OCI-LY1 (cell line): Measurements from ENCODE around the gene ADAMTSL3.

Source experiments
- H2AFZ ChIP-seq: fragments of 200-600 bp; sonication (generic), shearing (Covaris generic); 2 replicates; pipeline ENCODE4 v1.6.0; 2014; ENCODE audit warnings: antibody characterized with exemption, mild to moderate bottlenecking, low read length
- H3F3A ChIP-seq: fragments of 200-600 bp; sonication (generic), shearing (Covaris generic); 2 replicates; pipeline ENCODE4 v1.6.0; 2014; ENCODE audit warnings: mild to moderate bottlenecking, antibody characterized with exemption, low read length, moderate library complexity; ENCODE audit not compliant: insufficient read depth
- H3K27ac ChIP-seq: fragments of 200-600 bp; sonication (generic); 2 replicates; pipeline ENCODE4 v1.5.1; 2014; ENCODE audit warnings: low read length, mixed run types, mild to moderate bottlenecking, low read depth; ENCODE audit not compliant: poor library complexity, severe bottlenecking
- H3K27me3 ChIP-seq: fragments of 200-600 bp; sonication (generic); 2 replicates; pipeline ENCODE4 v1.6.0; 2014; ENCODE audit warnings: antibody characterized with exemption, mild to moderate bottlenecking, low read length, moderate library complexity; ENCODE audit not compliant: insufficient read depth
- H3K36me3 ChIP-seq: fragments of 200-600 bp; sonication (generic); 2 replicates; pipeline ENCODE4 v1.6.1; 2014; ENCODE audit warnings: mild to moderate bottlenecking, antibody characterized with exemption, low read length, moderate library complexity, mixed read lengths; ENCODE audit not compliant: insufficient read depth
- H3K4me1 ChIP-seq: fragments of 200-600 bp; sonication (generic); 2 replicates; pipeline ENCODE4 v1.5.1; 2014; ENCODE audit warnings: mild to moderate bottlenecking, low read length, moderate library complexity; ENCODE audit not compliant: insufficient read depth, severe bottlenecking
- H3K4me2 ChIP-seq: fragments of 200-600 bp; sonication (generic), shearing (Covaris generic); 2 replicates; pipeline ENCODE4 v1.6.1; 2014; ENCODE audit warnings: low read length
- H3K4me3 ChIP-seq: fragments of 200-600 bp; sonication (generic); 2 replicates; pipeline ENCODE4 v1.5.1; 2014; ENCODE audit warnings: low read length, low read depth, mild to moderate bottlenecking, mixed read lengths; ENCODE audit not compliant: poor library complexity, severe bottlenecking
- H3K79me2 ChIP-seq: fragments of 200-600 bp; shearing (Covaris generic); 2 replicates; pipeline ENCODE4 v1.6.1; 2016; ENCODE audit warnings: mixed run types, low read length, mixed read lengths; ENCODE audit not compliant: insufficient read depth
- H3K9ac ChIP-seq: fragments of 200-600 bp; sonication (generic), shearing (Covaris generic); 2 replicates; pipeline ENCODE4 v1.6.1; 2014; ENCODE audit warnings: mild to moderate bottlenecking, low read length, mixed read lengths
- H3K9me2 ChIP-seq: fragments of 200-600 bp; sonication (generic), shearing (Covaris generic); 2 replicates; pipeline ENCODE4 v1.6.1; 2014; ENCODE audit warnings: low read depth, mild to moderate bottlenecking, low read length, mixed read lengths
- H3K9me3 ChIP-seq: fragments of 200-600 bp; shearing (Covaris generic); 2 replicates; pipeline ENCODE4 v1.6.1; 2014; ENCODE audit warnings: low read length, mixed read lengths
- H4K20me1 ChIP-seq: fragments of 200-600 bp; sonication (generic), shearing (Covaris generic); 2 replicates; pipeline ENCODE4 v1.6.0; 2016; ENCODE audit warnings: mild to moderate bottlenecking, low read length; ENCODE audit not compliant: insufficient read depth
- EZH2 ChIP-seq: fragments of 200-600 bp; sonication (generic), shearing (Covaris generic); IDR thresholded peaks from 2 replicates; pipeline ENCODE4 v1.8.0; 2017; ENCODE audit warnings: borderline replicate concordance, mixed run types, mild to moderate bottlenecking, antibody characterized with exemption, low read length, moderate library complexity, mixed read lengths
- TF ChIP-seq, protein P1 (sequence below): fragments of 200-600 bp; sonication (generic), shearing (Covaris generic); IDR thresholded peaks from 2 replicates; pipeline ENCODE4 v1.5.1; 2017; ENCODE audit warnings: mild to moderate bottlenecking, antibody characterized with exemption, low read length, moderate library complexity, mixed read lengths

Gene ADAMTSL3

DNA sequence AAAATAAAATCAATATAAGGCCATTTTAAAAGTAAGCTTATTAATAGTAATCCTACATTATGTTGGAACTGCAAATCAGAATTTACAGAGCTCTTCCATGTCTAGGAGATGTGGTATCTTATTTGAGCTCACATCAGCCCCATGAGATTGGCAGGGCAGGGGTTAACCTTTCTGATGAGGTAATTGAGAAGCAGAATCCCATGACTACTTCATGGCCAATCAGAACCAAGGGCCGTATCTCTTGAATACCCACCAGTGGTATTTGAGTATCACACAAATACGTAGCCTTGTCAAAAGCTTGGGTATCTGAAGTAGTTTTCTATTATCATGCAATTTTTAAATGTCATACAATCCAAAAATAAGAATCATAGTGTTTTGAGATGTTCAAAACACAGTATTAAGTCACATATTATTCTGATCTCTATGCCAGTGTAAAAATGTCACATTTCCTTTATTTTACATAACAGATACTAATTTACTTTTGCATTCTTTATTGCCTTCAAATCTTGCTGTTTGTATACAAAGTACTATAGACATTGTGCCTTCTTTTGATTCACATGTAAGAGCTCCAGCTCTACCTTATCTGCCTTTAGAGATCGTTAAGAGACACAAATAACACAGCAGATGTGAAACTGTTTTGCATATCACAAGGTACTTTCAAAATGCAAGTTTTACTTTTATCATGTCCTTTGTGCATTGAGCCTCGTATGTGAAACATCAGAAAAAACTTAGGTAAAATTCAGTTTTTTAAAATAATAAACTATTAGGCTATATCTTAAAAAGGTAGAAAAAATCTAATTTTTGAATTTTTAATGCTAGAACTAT lies 329.9 kb downstream of the ADAMTSL3 start:
- H3K27me3 ChIP-seq, result no peaks in the 10 kb centered on the region
- H3K4me3 ChIP-seq, result no peak overlapping the region
- H2AFZ ChIP-seq, result no peak overlapping the region
- H3K4me1 ChIP-seq, result peaks cover 7% of the 10 kb centered on the region
- no peak overlapping the region for H3K27ac ChIP-seq
- H3K9me2 ChIP-seq, result no peaks in the 10 kb centered on the region
- H3K9ac ChIP-seq, result no peak overlapping the region
- H4K20me1 ChIP-seq, result no peaks in the 10 kb centered on the region
- TF ChIP-seq EZH2, result no peak
- TF ChIP-seq, protein P1, sequence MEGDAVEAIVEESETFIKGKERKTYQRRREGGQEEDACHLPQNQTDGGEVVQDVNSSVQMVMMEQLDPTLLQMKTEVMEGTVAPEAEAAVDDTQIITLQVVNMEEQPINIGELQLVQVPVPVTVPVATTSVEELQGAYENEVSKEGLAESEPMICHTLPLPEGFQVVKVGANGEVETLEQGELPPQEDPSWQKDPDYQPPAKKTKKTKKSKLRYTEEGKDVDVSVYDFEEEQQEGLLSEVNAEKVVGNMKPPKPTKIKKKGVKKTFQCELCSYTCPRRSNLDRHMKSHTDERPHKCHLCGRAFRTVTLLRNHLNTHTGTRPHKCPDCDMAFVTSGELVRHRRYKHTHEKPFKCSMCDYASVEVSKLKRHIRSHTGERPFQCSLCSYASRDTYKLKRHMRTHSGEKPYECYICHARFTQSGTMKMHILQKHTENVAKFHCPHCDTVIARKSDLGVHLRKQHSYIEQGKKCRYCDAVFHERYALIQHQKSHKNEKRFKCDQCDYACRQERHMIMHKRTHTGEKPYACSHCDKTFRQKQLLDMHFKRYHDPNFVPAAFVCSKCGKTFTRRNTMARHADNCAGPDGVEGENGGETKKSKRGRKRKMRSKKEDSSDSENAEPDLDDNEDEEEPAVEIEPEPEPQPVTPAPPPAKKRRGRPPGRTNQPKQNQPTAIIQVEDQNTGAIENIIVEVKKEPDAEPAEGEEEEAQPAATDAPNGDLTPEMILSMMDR, result no peak
- H3K9me3 ChIP-seq, result no peaks in the 10 kb centered on the region
- H3F3A ChIP-seq, result no peaks in the 10 kb centered on the region
- H3K36me3 ChIP-seq, result no peaks in the 10 kb centered on the region
- H3K79me2 ChIP-seq, result no peaks in the 10 kb centered on the region
- 0 out of 2 replicates have a peak overlapping the region, but pooled peaks have one; percentile 17 for H3K4me2 ChIP-seq

- H3K79me2 ChIP-seq, result no peaks in the 10 kb centered on the region
- no peaks in the 10 kb centered on the region for H3F3A ChIP-seq
- H3K27ac ChIP-seq, result no peak overlapping the region
- H3K9me2 ChIP-seq, result no peaks in the 10 kb centered on the region
- peaks cover 7% of the 10 kb centered on the region for H3K4me1 ChIP-seq
- H2AFZ ChIP-seq, result no peak overlapping the region
- H3K9me3 ChIP-seq, result no peaks in the 10 kb centered on the region
- no peaks in the 10 kb centered on the region for H3K36me3 ChIP-seq
- TF ChIP-seq, protein P1, result no peak
- TF ChIP-seq EZH2, result no peak
- no peaks in the 10 kb centered on the region for H4K20me1 ChIP-seq
- H3K4me2 ChIP-seq, result no peak overlapping the region
- H3K27me3 ChIP-seq, result no peaks in the 10 kb centered on the region
- H3K9ac ChIP-seq, result no peak overlapping the region
- H3K4me3 ChIP-seq, result no peak overlapping the region
Measured at GRCh38 chr15:83984601-83985000, 330.7 kb downstream of the ADAMTSL3 start.

- no peak overlapping the region for H3K27ac ChIP-seq
- TF ChIP-seq, protein P1, result no peak
- no peak for TF ChIP-seq EZH2
- no peaks in the 10 kb centered on the region for H3K9me2 ChIP-seq
- no peak overlapping the region for H3K9ac ChIP-seq
- no peak overlapping the region for H3K4me2 ChIP-seq
- H4K20me1 ChIP-seq, result no peaks in the 10 kb centered on the region
- no peaks in the 10 kb centered on the region for H3K79me2 ChIP-seq
- H3K27me3 ChIP-seq, result no peaks in the 10 kb centered on the region
- H3K36me3 ChIP-seq, result no peaks in the 10 kb centered on the region
- no peak overlapping the region for H2AFZ ChIP-seq
- no peaks in the 10 kb centered on the region for H3K9me3 ChIP-seq
- H3K4me1 ChIP-seq, result no peaks in the 10 kb centered on the region
- H3F3A ChIP-seq, result no peaks in the 10 kb centered on the region
- H3K4me3 ChIP-seq, result no peak overlapping the region
Measured at GRCh38 chr15:83991163-83991562, 337.2 kb downstream of the ADAMTSL3 start.
